GM12878 (cell line): ENCODE data around the gene HCFC1.

Experiments used
- BMI1 ChIP-seq: fragments of 450-650 bp; IDR thresholded peaks from 2 replicates; pipeline ENCODE4 v1.6.1; 2016; ENCODE audit warnings: mild to moderate bottlenecking, moderate library complexity, borderline replicate concordance
- CTCF ChIP-seq, 3 experiments: IDR thresholded peaks in 2 of 3; conservative IDR thresholded peaks in 1 of 3; 2 replicates each; pipeline ENCODE4 v1.5.1; 2011; ENCODE audit warnings: low read depth in 3 of 3, low read length in 3 of 3, mild to moderate bottlenecking in 3 of 3, control low read depth in 2 of 3, moderate library complexity in 2 of 3, inconsistent platforms in 1 of 3, mixed read lengths in 1 of 3; ENCODE audit not compliant: control insufficient read depth in 2 of 3, insufficient read depth in 1 of 3; ENCODE audit errors: extremely low read depth in 1 of 3
- EZH2 ChIP-seq: IDR thresholded peaks from 2 replicates; pipeline ENCODE4 v1.6.1; 2012; ENCODE audit warnings: low read depth, mild to moderate bottlenecking, control low read depth, inconsistent platforms, low read length, borderline replicate concordance; ENCODE audit not compliant: control insufficient read depth
- HDAC2 ChIP-seq: fragments of 200-600 bp; sonication (generic); IDR thresholded peaks from 2 replicates; pipeline ENCODE4 v1.6.1; 2017
- KAT2A ChIP-seq: conservative IDR thresholded peaks from 2 replicates; pipeline ENCODE4 v1.6.1; 2011; ENCODE audit warnings: low read depth, low read length; ENCODE audit not compliant: control insufficient read depth
- MXI1 ChIP-seq: fragments of 150-350 bp; IDR thresholded peaks from 2 replicates; pipeline ENCODE4 v1.6.1; 2011; ENCODE audit warnings: low read depth, mild to moderate bottlenecking, inconsistent platforms, low read length, improper control_type of control experiment
- POLR2AphosphoS2 ChIP-seq: IDR thresholded peaks from 2 replicates; pipeline ENCODE4 v1.6.1; 2011; ENCODE audit warnings: low read depth, mild to moderate bottlenecking, low read length, improper control_type of control experiment, moderate library complexity
- POLR2AphosphoS5 ChIP-seq: IDR thresholded peaks from 2 replicates; pipeline ENCODE4 v1.6.1; 2011; ENCODE audit warnings: mild to moderate bottlenecking, low read length, inconsistent platforms
- POU2F2 ChIP-seq: IDR thresholded peaks from 3 replicates; pipeline ENCODE4 v1.6.1; 2011; ENCODE audit warnings: low read depth, mild to moderate bottlenecking, low read length, borderline replicate concordance
- RAD21 ChIP-seq: IDR thresholded peaks from 2 replicates; pipeline ENCODE4 v1.6.1; 2011; ENCODE audit warnings: mild to moderate bottlenecking, low read depth, low read length, moderate library complexity; ENCODE audit not compliant: insufficient read depth
- ZBTB33 ChIP-seq: fragments of 450-650 bp; IDR thresholded peaks from 2 replicates; pipeline ENCODE4 v1.6.1; 2017; ENCODE audit warnings: mild to moderate bottlenecking

- no peak for TF ChIP-seq BMI1
- TF ChIP-seq RAD21: no peak
- TF ChIP-seq POLR2AphosphoS2: no peak
- TF ChIP-seq MXI1: no peak
- TF ChIP-seq EZH2: no peak
- no peak for TF ChIP-seq HDAC2
- no peak for TF ChIP-seq KAT2A
- no peak for TF ChIP-seq CTCF (IDR thresholded peaks at IDR 0.05 in 2 of 3, conservative IDR thresholded peaks at IDR 0.05 in 1 of 3; ENCODE audit: control insufficient read depth in 2 of 3, extremely low read depth in 1 of 3, insufficient read depth in 1 of 3, low read depth in 3 of 3, low read length in 3 of 3)
- no peak for TF ChIP-seq ZBTB33
- TF ChIP-seq POLR2AphosphoS5: no peak
- no peak for TF ChIP-seq POU2F2
Measured at GRCh38 chrX:153928846-153929245, 42.8 kb downstream of the HCFC1 start.
